ENCODE measurements around the gene MAMLD1.
A peak's percentile ranks its signal among the peaks of the same experiment; 100 is the strongest.

The MAMLD1 gene

DNA sequence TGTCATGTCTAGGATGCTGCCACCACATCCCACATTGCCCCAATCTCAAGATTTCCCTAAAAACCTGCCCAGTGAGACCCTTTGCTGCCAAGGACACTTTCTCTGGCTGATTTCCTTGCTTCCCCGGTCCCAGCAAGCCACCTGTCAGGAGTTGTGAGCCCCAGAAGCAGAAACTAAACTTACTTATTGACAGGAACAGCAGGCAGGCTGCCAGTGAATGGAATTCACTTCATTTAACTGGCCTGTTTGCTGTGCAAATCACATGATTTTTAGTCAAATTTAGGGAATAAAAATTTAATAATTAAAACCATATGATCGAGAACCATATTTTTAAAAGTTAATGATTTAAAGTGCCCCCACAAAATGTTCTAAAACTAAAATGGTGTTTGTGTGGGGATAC is 48.5 kb downstream of the MAMLD1 start:
- ATAC-seq, result no peak
- no peak for TF ChIP-seq CSDC2 (CRISPR knock-in tag; IDR thresholded peaks at IDR 0.05)
- TF ChIP-seq ESRRG (CRISPR knock-in tag; IDR thresholded peaks at IDR 0.05), result no peak
- no peak for TF ChIP-seq ZC3H10 (CRISPR knock-in tag; IDR thresholded peaks at IDR 0.05)
- TF ChIP-seq CSRNP3 (CRISPR knock-in tag; IDR thresholded peaks at IDR 0.05), result no peak
- no peak for TF ChIP-seq RARB (CRISPR knock-in tag; IDR thresholded peaks at IDR 0.05)
- no peak for TF ChIP-seq ZNF565 (CRISPR knock-in tag; conservative IDR thresholded peaks at IDR 0.05; ENCODE audit: low read depth)
- no peak for TF ChIP-seq SNAI2 (CRISPR knock-in tag; IDR thresholded peaks at IDR 0.05)
- no peak for TF ChIP-seq ISL1 (CRISPR knock-in tag; IDR thresholded peaks at IDR 0.05)
- TF ChIP-seq ZFP3 (CRISPR knock-in tag; IDR thresholded peaks at IDR 0.05), result no peak
- no peak for TF ChIP-seq TCF4 (CRISPR knock-in tag; IDR thresholded peaks at IDR 0.05; ENCODE audit: borderline replicate concordance)
- no peak for TF ChIP-seq ZNF70 (CRISPR knock-in tag; IDR thresholded peaks at IDR 0.05)
- TF ChIP-seq PPARA (CRISPR knock-in tag; IDR thresholded peaks at IDR 0.05; ENCODE audit: borderline replicate concordance), result no peak
- TF ChIP-seq OSR1 (CRISPR knock-in tag; IDR thresholded peaks at IDR 0.05), result no peak
- TF ChIP-seq TOX (CRISPR knock-in tag; IDR thresholded peaks at IDR 0.05; ENCODE audit: borderline replicate concordance), result no peak
- no peak for TF ChIP-seq BACH2 (CRISPR knock-in tag; IDR thresholded peaks at IDR 0.05; ENCODE audit: borderline replicate concordance)
- TF ChIP-seq ARNTL (CRISPR knock-in tag; IDR thresholded peaks at IDR 0.05; ENCODE audit: borderline replicate concordance, low read depth), result no peak
- TF ChIP-seq ZNF8 (CRISPR knock-in tag; IDR thresholded peaks at IDR 0.05), result no peak
- TF ChIP-seq, protein P1, sequence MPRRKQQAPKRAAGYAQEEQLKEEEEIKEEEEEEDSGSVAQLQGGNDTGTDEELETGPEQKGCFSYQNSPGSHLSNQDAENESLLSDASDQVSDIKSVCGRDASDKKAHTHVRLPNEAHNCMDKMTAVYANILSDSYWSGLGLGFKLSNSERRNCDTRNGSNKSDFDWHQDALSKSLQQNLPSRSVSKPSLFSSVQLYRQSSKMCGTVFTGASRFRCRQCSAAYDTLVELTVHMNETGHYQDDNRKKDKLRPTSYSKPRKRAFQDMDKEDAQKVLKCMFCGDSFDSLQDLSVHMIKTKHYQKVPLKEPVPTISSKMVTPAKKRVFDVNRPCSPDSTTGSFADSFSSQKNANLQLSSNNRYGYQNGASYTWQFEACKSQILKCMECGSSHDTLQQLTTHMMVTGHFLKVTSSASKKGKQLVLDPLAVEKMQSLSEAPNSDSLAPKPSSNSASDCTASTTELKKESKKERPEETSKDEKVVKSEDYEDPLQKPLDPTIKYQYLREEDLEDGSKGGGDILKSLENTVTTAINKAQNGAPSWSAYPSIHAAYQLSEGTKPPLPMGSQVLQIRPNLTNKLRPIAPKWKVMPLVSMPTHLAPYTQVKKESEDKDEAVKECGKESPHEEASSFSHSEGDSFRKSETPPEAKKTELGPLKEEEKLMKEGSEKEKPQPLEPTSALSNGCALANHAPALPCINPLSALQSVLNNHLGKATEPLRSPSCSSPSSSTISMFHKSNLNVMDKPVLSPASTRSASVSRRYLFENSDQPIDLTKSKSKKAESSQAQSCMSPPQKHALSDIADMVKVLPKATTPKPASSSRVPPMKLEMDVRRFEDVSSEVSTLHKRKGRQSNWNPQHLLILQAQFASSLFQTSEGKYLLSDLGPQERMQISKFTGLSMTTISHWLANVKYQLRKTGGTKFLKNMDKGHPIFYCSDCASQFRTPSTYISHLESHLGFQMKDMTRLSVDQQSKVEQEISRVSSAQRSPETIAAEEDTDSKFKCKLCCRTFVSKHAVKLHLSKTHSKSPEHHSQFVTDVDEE (CRISPR knock-in tag; IDR thresholded peaks at IDR 0.05), result no peak
- TF ChIP-seq GLIS3 (CRISPR knock-in tag; IDR thresholded peaks at IDR 0.05), result no peak

DNA sequence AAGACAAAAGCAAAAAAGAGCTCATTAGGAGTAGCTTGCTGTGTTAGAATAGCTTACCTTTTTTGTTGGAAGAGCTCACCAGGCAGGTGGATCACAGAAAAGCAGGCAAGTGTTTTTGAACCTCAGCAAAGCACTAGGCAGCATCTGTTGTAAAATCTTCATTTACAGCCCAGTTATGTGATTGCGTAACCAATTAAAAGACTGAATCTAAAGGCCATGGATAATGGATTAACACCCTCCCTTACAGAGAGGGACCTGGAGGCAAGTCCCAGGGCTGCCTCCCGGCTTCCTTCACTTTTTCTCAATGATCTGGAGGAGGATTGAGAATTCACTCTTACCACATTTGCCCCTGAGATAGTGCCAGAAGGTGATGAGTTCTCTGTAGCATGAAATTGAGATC is 51.1 kb downstream of the MAMLD1 start:
- ATAC-seq, result no peak
- TF ChIP-seq ESRRG (CRISPR knock-in tag; IDR thresholded peaks at IDR 0.05) (no peak), CSDC2 (CRISPR knock-in tag; IDR thresholded peaks at IDR 0.05) (no peak)

GRCh38 chrX:150416469-150416868 is 53.4 kb downstream of the MAMLD1 start:
- no peak for TF ChIP-seq ZNF70 (CRISPR knock-in tag; IDR thresholded peaks at IDR 0.05)
- peak; percentile 28; the same call in 1 of the 2 replicates for TF ChIP-seq ISL1 (CRISPR knock-in tag; IDR thresholded peaks at IDR 0.05)
- no peak for ATAC-seq

DNA sequence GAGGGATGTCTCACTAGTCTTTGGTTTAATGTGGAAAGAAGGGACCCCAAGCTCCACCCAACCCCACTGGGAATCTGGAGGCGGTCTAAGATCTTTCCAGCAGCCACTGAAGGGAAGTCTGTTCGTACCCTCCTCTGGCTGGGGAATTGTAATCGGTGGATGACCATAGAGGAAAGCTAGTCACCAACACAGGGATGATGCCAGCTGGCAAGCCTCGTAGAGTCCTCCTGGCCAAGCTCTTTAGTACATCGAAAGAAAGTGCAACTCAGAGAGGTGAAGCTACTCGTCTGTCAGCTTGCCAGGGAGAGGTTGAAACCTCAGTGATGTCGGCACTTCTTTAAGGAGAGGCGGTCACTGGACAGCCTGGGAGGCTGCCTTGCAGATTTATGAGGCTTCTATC is 58.7 kb downstream of the MAMLD1 start:
- no peak for TF ChIP-seq CSRNP3 (CRISPR knock-in tag; IDR thresholded peaks at IDR 0.05)
- ATAC-seq, result no peak

GRCh38 chrX:150429594-150429993 is 66.5 kb downstream of the MAMLD1 start:
- no peak for TF ChIP-seq CREB5 (CRISPR knock-in tag; IDR thresholded peaks at IDR 0.05; ENCODE audit: low read depth)
- ATAC-seq, result no peak

GRCh38 chrX:150436195-150436594 is 73.1 kb downstream of the MAMLD1 start:
- ATAC-seq, result no peak
- TF ChIP-seq, protein P1 (CRISPR knock-in tag; IDR thresholded peaks at IDR 0.05), result no peak
- TF ChIP-seq ZC3H10 (CRISPR knock-in tag; IDR thresholded peaks at IDR 0.05) (no peak), POU6F1 (CRISPR knock-in tag; IDR thresholded peaks at IDR 0.05; ENCODE audit: borderline replicate concordance, low read depth) (no peak), ESRRG (CRISPR knock-in tag; IDR thresholded peaks at IDR 0.05) (no peak), CREB5 (CRISPR knock-in tag; IDR thresholded peaks at IDR 0.05; ENCODE audit: low read depth) (no peak), ZNF70 (CRISPR knock-in tag; IDR thresholded peaks at IDR 0.05) (no peak)
